ENCODE measurements around the gene ARHGDIG.
"Not testable (repeated sequence)": the region's sequence is repeated elsewhere in the genome, so short reads cannot be mapped to it uniquely, and the experiment has no call there.

The ARHGDIG gene

GRCh38 chr16:264440-264951 lies 15.9 kb upstream of the ARHGDIG start:
- Histone ChIP-seq H3K4me1 (ENCODE audit: control insufficient read depth, insufficient read depth, low read length) (no peaks in the 10 kb centered on the region), H3K27me3 (ENCODE audit: control insufficient read depth, insufficient read depth, low read length) (no peaks in the 10 kb centered on the region), H3K36me3 (ENCODE audit: control insufficient read depth, insufficient read depth, low read length) (peaks cover 33% of the 10 kb centered on the region)

GRCh38 chr16:265002-265529 lies 15.3 kb upstream of the ARHGDIG start:
- H3K9ac ChIP-seq (ENCODE audit: low read depth, low read length): no peak overlapping the region
- H3K36me3 ChIP-seq (ENCODE audit: control insufficient read depth, insufficient read depth, low read length): peaks cover 29% of the 10 kb centered on the region
- H3K4me1 ChIP-seq (ENCODE audit: control insufficient read depth, insufficient read depth, low read length): no peaks in the 10 kb centered on the region
- H3K9me3 ChIP-seq (ENCODE audit: control insufficient read depth, insufficient read depth, low read length): no peaks in the 10 kb centered on the region
- no peaks in the 10 kb centered on the region for H3K27me3 ChIP-seq (ENCODE audit: control insufficient read depth, insufficient read depth, low read length)
- no peak overlapping the region for H3K27ac ChIP-seq (ENCODE audit: low read depth, low read length)
- H3K4me3 ChIP-seq (ENCODE audit: low read depth, low read length): no peak overlapping the region

More at GRCh38 chr16:264440-264951, 15.9 kb upstream of the ARHGDIG start:
- Histone ChIP-seq H3K4me3 (ENCODE audit: low read depth, low read length) (no peak overlapping the region), H3K9me3 (ENCODE audit: control insufficient read depth, insufficient read depth, low read length) (no peaks in the 10 kb centered on the region), H3K9ac (ENCODE audit: low read depth, low read length) (no peak overlapping the region), H3K27ac (ENCODE audit: low read depth, low read length) (no peak overlapping the region)

- H3K4me1 ChIP-seq (ENCODE audit: control insufficient read depth, insufficient read depth, low read length): no peaks in the 10 kb centered on the region
- no peaks in the 10 kb centered on the region for H3K27me3 ChIP-seq (ENCODE audit: control insufficient read depth, insufficient read depth, low read length)
- H3K9ac ChIP-seq (ENCODE audit: low read depth, low read length): no peak overlapping the region
- peaks cover 22% of the 10 kb centered on the region for H3K36me3 ChIP-seq (ENCODE audit: control insufficient read depth, insufficient read depth, low read length)
- no peak overlapping the region for H3K4me3 ChIP-seq (ENCODE audit: low read depth, low read length)
- no peaks in the 10 kb centered on the region for H3K9me3 ChIP-seq (ENCODE audit: control insufficient read depth, insufficient read depth, low read length)
- H3K27ac ChIP-seq (ENCODE audit: low read depth, low read length): no peak overlapping the region
These were observed 14.7 kb upstream of the ARHGDIG start for GRCh38 chr16:265711-266110.

GRCh38 chr16:266258-267164 lies 13.9 kb upstream of the ARHGDIG start:
- Histone ChIP-seq H3K27ac (ENCODE audit: low read depth, low read length) (no peak overlapping the region), H3K27me3 (ENCODE audit: control insufficient read depth, insufficient read depth, low read length) (no peaks in the 10 kb centered on the region), H3K9me3 (ENCODE audit: control insufficient read depth, insufficient read depth, low read length) (no peaks in the 10 kb centered on the region), H3K9ac (ENCODE audit: low read depth, low read length) (no peak overlapping the region), H3K4me1 (ENCODE audit: control insufficient read depth, insufficient read depth, low read length) (no peaks in the 10 kb centered on the region), H3K36me3 (ENCODE audit: control insufficient read depth, insufficient read depth, low read length) (peaks cover 14% of the 10 kb centered on the region), H3K4me3 (ENCODE audit: low read depth, low read length) (no peak overlapping the region)

GRCh38 chr16:267562-267961 lies 12.8 kb upstream of the ARHGDIG start:
- H3K27me3 ChIP-seq (ENCODE audit: control insufficient read depth, insufficient read depth, low read length); H3K9ac ChIP-seq (ENCODE audit: low read depth, low read length); H3K9me3 ChIP-seq (ENCODE audit: control insufficient read depth, insufficient read depth, low read length); H3K4me3 ChIP-seq (ENCODE audit: low read depth, low read length); H3K27ac ChIP-seq (ENCODE audit: low read depth, low read length); H3K36me3 ChIP-seq (ENCODE audit: control insufficient read depth, insufficient read depth, low read length); H3K4me1 ChIP-seq (ENCODE audit: control insufficient read depth, insufficient read depth, low read length): not testable (repeated sequence)

GRCh38 chr16:268141-269053 lies 12.0 kb upstream of the ARHGDIG start:
- Histone ChIP-seq H3K4me3 (ENCODE audit: low read depth, low read length) (no peak overlapping the region), H3K9me3 (ENCODE audit: control insufficient read depth, insufficient read depth, low read length) (no peaks in the 10 kb centered on the region), H3K4me1 (ENCODE audit: control insufficient read depth, insufficient read depth, low read length) (no peaks in the 10 kb centered on the region)

GRCh38 chr16:269061-269796 lies 11.2 kb upstream of the ARHGDIG start:
- H3K9ac ChIP-seq (ENCODE audit: low read depth, low read length): no peak overlapping the region

More at GRCh38 chr16:268141-269053, 12.0 kb upstream of the ARHGDIG start:
- Histone ChIP-seq H3K9ac (ENCODE audit: low read depth, low read length) (no peak overlapping the region), H3K36me3 (ENCODE audit: control insufficient read depth, insufficient read depth, low read length) (peaks cover 6% of the 10 kb centered on the region; the same call in 1 of the 2 replicates), H3K27me3 (ENCODE audit: control insufficient read depth, insufficient read depth, low read length) (no peaks in the 10 kb centered on the region; the same call in 1 of the 2 replicates), H3K27ac (ENCODE audit: low read depth, low read length) (no peak overlapping the region)

GRCh38 chr16:270381-271255 lies 9.8 kb upstream of the ARHGDIG start:
- no peak overlapping the region for H3K27ac ChIP-seq (ENCODE audit: low read depth, low read length)
- no peaks in the 10 kb centered on the region for H3K36me3 ChIP-seq (ENCODE audit: control insufficient read depth, insufficient read depth, low read length)
- no peaks in the 10 kb centered on the region for H3K9me3 ChIP-seq (ENCODE audit: control insufficient read depth, insufficient read depth, low read length)
- H3K9ac ChIP-seq (ENCODE audit: low read depth, low read length): no peak overlapping the region
- H3K4me1 ChIP-seq (ENCODE audit: control insufficient read depth, insufficient read depth, low read length): no peaks in the 10 kb centered on the region
- peaks cover 14% of the 10 kb centered on the region for H3K27me3 ChIP-seq (ENCODE audit: control insufficient read depth, insufficient read depth, low read length)
- H3K4me3 ChIP-seq (ENCODE audit: low read depth, low read length): no peak overlapping the region

More at GRCh38 chr16:269061-269796, 11.2 kb upstream of the ARHGDIG start:
- Histone ChIP-seq H3K4me3 (ENCODE audit: low read depth, low read length) (no peak overlapping the region), H3K27me3 (ENCODE audit: control insufficient read depth, insufficient read depth, low read length) (peaks cover 2% of the 10 kb centered on the region; the same call in 1 of the 2 replicates), H3K9me3 (ENCODE audit: control insufficient read depth, insufficient read depth, low read length) (no peaks in the 10 kb centered on the region), H3K4me1 (ENCODE audit: control insufficient read depth, insufficient read depth, low read length) (no peaks in the 10 kb centered on the region), H3K27ac (ENCODE audit: low read depth, low read length) (no peak overlapping the region), H3K36me3 (ENCODE audit: control insufficient read depth, insufficient read depth, low read length) (peaks cover 6% of the 10 kb centered on the region; the same call in 1 of the 2 replicates)

GRCh38 chr16:272633-273546 lies 7.5 kb upstream of the ARHGDIG start:
- H3K27me3 ChIP-seq (ENCODE audit: control insufficient read depth, insufficient read depth, low read length): peaks cover 23% of the 10 kb centered on the region

More at GRCh38 chr16:272633-273546, 7.5 kb upstream of the ARHGDIG start:
- Histone ChIP-seq H3K27ac (ENCODE audit: low read depth, low read length) (no peak overlapping the region), H3K9ac (ENCODE audit: low read depth, low read length) (no peak overlapping the region), H3K36me3 (ENCODE audit: control insufficient read depth, insufficient read depth, low read length) (no peaks in the 10 kb centered on the region), H3K9me3 (ENCODE audit: control insufficient read depth, insufficient read depth, low read length) (no peaks in the 10 kb centered on the region), H3K4me1 (ENCODE audit: control insufficient read depth, insufficient read depth, low read length) (no peaks in the 10 kb centered on the region), H3K4me3 (ENCODE audit: low read depth, low read length) (no peak overlapping the region)
